Activated CD8-positive, alpha-beta T cell treated with anti-CD3 and anti-CD28 coated beads for 36 hours (primary cell): ENCODE measurements around the gene TOM1L2. TPM values are rescaled to one million over a fixed set of nuclear protein-coding genes. Genes with fewer than 3 reads are reported as not detected.

ENCODE experiments used
- ATAC-seq: fragments of 200-7000 bp; cut with Tn5 transposase; one replicate; pipeline ENCODE4 v1.10.0; 2021; ENCODE audit warnings: mild to moderate bottlenecking, moderate library complexity
- CTCF ChIA-PET: fragments of 350-600 bp; sonication (Branson Sonifier 250); formaldehyde crosslinking; loops from one replicate; lab custom pipeline; 2021; ENCODE audit warnings: antibody characterized with exemption; lab: Charles Lee
- POLR2A ChIA-PET: fragments of 350-600 bp; sonication (Branson Sonifier 250); formaldehyde crosslinking; loops from one replicate; lab custom pipeline; 2021; ENCODE audit warnings: antibody characterized with exemption; lab: Charles Lee
- DNase-seq: peaks from one replicate; pipeline ENCODE4 v3.0.0-alpha.2; 2020
- H3K27ac Mint-ChIP-seq: one replicate; pipeline ENCODE4 v1.8.0; 2021; ENCODE audit warnings: mild to moderate bottlenecking, mixed read lengths
- H3K27me3 Mint-ChIP-seq: one replicate; pipeline ENCODE4 v1.8.0; 2021; ENCODE audit warnings: mixed read lengths
- H3K36me3 Mint-ChIP-seq: one replicate; pipeline ENCODE4 v1.8.0; 2021; ENCODE audit warnings: low read depth, mixed read lengths
- H3K4me1 Mint-ChIP-seq: one replicate; pipeline ENCODE4 v1.8.0; 2021; ENCODE audit warnings: low read depth, mixed read lengths
- H3K4me3 Mint-ChIP-seq: one replicate; pipeline ENCODE4 v1.8.0; 2021; ENCODE audit warnings: mild to moderate bottlenecking, moderate library complexity, mixed read lengths
- H3K9me3 Mint-ChIP-seq: one replicate; pipeline ENCODE4 v1.8.0; 2021; ENCODE audit warnings: mixed read lengths
- intact Hi-C: fragments of 100-400 bp; cut with micrococcal nuclease; formaldehyde crosslinking; loops from one replicate; pipeline ENCODE4 v1.10.0; 2022
- total RNA-seq, 2 experiments: library from RNA; stranded (reverse); gene quantifications; one replicate each; pipeline ENCODE4 v1.2.3, GENCODE V29; 2021
- TF ChIP-seq, protein P1 (sequence below): fragments of 200-600 bp; IDR thresholded peaks from one replicate; pipeline ENCODE4 v1.8.0; 2022; ENCODE audit warnings: antibody characterized with exemption, mild to moderate bottlenecking

Gene TOM1L2
- total RNA-seq, 2 experiments from 2014 or later = 10.3 to 10.8 TPM

DNA sequence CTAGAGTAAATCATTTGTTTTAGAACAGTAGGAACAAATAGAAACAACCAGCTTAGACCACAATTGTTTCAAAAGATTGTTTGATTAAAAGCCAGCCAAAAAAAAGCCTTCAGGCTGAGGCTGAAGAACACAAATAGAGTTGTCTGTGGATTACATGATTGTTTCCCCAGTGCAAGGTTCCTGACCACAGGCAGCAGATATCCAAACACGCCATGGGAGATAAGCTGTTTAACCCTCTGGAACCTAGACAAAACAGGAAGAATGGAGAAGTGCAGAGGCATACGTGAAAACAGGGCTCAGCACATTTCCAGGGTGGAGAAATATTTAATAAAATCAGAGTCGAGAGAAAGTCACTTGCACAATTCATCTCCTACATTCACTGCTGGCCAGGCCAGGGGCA, 45.8 kb upstream of the TOM1L2 start:
- H3K9me3 Mint-ChIP-seq = no peaks in the 10 kb centered on the region
- H3K27me3 Mint-ChIP-seq = no peaks in the 10 kb centered on the region
- ATAC-seq (no peak), DNase-seq (no peak)
- peaks cover 6% of the 10 kb centered on the region for H3K4me1 Mint-ChIP-seq
- POLR2A ChIA-PET = interaction anchor here (1.4 kb wide), 1 partner anchor 9 kb away, joined by 3 read pairs; no protein-coding TSS in a partner anchor
- CTCF ChIA-PET = no interaction called here
- H3K27ac Mint-ChIP-seq = no peak overlapping the region
- TF ChIP-seq, protein P1, sequence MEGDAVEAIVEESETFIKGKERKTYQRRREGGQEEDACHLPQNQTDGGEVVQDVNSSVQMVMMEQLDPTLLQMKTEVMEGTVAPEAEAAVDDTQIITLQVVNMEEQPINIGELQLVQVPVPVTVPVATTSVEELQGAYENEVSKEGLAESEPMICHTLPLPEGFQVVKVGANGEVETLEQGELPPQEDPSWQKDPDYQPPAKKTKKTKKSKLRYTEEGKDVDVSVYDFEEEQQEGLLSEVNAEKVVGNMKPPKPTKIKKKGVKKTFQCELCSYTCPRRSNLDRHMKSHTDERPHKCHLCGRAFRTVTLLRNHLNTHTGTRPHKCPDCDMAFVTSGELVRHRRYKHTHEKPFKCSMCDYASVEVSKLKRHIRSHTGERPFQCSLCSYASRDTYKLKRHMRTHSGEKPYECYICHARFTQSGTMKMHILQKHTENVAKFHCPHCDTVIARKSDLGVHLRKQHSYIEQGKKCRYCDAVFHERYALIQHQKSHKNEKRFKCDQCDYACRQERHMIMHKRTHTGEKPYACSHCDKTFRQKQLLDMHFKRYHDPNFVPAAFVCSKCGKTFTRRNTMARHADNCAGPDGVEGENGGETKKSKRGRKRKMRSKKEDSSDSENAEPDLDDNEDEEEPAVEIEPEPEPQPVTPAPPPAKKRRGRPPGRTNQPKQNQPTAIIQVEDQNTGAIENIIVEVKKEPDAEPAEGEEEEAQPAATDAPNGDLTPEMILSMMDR = no peak
- H3K36me3 Mint-ChIP-seq = peaks cover 3% of the 10 kb centered on the region
- H3K4me3 Mint-ChIP-seq = no peak overlapping the region
- intact Hi-C loops = no loop called here

DNA sequence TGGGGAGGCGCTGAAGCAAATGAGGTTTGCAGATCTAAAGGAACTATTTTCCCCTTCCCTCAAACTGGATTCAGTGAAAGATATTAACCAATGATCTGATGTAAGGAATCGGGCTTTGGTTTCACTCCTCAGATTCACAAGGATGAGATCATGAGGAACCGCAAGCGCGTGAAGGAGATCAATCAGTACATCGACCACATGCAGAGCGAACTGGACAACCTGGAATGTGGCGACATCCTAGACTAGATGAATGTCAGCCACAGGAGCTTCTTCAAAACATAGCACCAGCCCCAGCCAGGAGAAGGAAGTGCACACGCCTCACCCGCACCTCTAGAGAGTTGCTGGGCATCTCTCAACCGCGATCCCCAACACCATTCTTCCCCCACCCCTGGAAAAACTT, 44.2 kb upstream of the TOM1L2 start:
- DNase-seq (no peak), ATAC-seq (no peak)
- POLR2A ChIA-PET = interaction anchor here (0.6 to 1.7 kb wide), 3 partner anchors 10 to 206 kb away, joined by 3 to 4 read pairs (median 4); no protein-coding TSS in a partner anchor
- H3K9me3 Mint-ChIP-seq = no peaks in the 10 kb centered on the region
- TF ChIP-seq, protein P1 = no peak
- H3K27me3 Mint-ChIP-seq = no peaks in the 10 kb centered on the region
- peaks cover 6% of the 10 kb centered on the region for H3K4me1 Mint-ChIP-seq
- peaks cover 5% of the 10 kb centered on the region for H3K36me3 Mint-ChIP-seq
- H3K27ac Mint-ChIP-seq = no peak overlapping the region
- CTCF ChIA-PET = interaction anchor here (1.0 to 2.0 kb wide), 3 partner anchors 9 to 17 kb away, joined by 3 to 5 read pairs (median 3); no protein-coding TSS in a partner anchor
- intact Hi-C loops = no loop called here
- H3K4me3 Mint-ChIP-seq = no peak overlapping the region

DNA sequence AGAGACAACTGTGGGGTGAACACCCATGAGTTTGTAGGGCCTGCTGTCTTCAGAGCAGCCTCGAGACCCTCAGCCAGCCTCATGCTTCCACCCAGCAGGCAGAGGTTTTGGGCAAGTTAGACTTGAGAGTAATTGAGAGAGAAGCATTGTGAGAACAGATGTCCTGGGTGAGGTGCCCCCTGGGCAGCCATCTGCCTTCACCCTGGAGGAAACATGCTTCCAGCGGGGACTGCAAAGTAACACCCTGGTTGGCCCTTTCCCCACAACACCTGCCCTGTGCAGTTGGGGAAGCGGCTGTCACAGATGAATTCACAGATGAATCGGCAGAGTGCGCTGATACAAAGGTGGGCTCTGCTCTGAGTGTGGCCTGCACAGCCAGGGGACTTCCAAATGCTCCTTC, 43.4 kb upstream of the TOM1L2 start:
- Mint-ChIP-seq H3K27me3 (no peaks in the 10 kb centered on the region), H3K9me3 (no peaks in the 10 kb centered on the region), H3K27ac (no peak overlapping the region), H3K4me1 (peaks cover 6% of the 10 kb centered on the region), H3K4me3 (no peak overlapping the region), H3K36me3 (peaks cover 5% of the 10 kb centered on the region)
- ATAC-seq = no peak
- TF ChIP-seq, protein P1 = no peak
- ChIA-PET POLR2A (no interaction called here), CTCF (interaction anchor here (1.0 to 2.0 kb wide), 3 partner anchors 10 to 18 kb away, joined by 3 to 5 read pairs (median 3); no protein-coding TSS in a partner anchor)
- intact Hi-C loops = no loop called here
- no peak for DNase-seq

DNA sequence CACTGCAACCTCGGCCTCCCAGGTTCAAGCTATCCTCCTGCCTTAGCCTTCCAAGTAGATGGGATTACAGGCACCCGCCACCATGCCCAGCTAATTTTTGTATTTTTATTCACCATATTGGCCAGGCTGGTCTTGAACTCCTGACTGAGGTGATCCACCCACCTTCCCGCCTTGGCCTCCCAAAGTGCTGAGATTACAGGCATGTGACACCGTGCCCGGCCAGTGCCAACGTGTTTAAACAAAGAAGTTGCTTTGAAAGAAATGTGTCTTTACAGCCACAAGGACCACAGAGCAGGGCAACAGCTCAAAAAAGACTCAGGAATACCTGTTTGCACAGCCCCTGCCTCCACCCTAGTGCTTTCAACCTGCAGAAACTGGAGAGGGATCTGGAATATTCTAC, 41.8 kb upstream of the TOM1L2 start:
- intact Hi-C loops = no loop called here
- Mint-ChIP-seq H3K9me3 (no peaks in the 10 kb centered on the region), H3K4me3 (no peak overlapping the region), H3K4me1 (peaks cover 6% of the 10 kb centered on the region), H3K27ac (no peak overlapping the region), H3K36me3 (peaks cover 7% of the 10 kb centered on the region), H3K27me3 (no peaks in the 10 kb centered on the region)
- DNase-seq (no peak), ATAC-seq (no peak)
- POLR2A ChIA-PET = interaction anchor here (1.0 to 1.4 kb wide), 2 partner anchors 15 to 19 kb away, joined by 3 to 4 read pairs; no protein-coding TSS in a partner anchor
- TF ChIP-seq, protein P1 = no peak
- CTCF ChIA-PET = no interaction called here

DNA sequence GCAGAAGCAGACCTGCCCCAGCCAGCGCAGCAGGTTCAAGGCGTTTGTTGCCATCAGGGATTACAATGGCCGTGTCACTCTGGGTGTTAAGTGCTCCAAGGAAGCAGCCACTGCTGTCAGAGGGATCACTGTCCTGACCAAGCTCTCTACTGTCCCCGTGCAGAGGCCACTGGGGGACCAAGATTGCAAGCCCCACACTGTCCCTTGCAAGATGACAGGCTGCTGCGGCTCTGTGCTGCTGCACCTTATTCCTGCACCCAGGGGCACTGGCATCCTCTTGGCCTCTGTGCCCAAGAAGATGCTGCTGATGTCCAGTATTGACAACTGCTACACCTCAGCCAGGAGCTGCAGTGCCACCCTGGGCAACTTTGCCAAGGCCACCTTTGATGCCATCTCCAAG, 39.1 kb upstream of the TOM1L2 start:
- Mint-ChIP-seq H3K4me1 (peaks cover 6% of the 10 kb centered on the region), H3K36me3 (peaks cover 5% of the 10 kb centered on the region), H3K4me3 (no peak overlapping the region), H3K9me3 (no peaks in the 10 kb centered on the region), H3K27me3 (no peaks in the 10 kb centered on the region), H3K27ac (no peak overlapping the region)
- ATAC-seq = no peak
- no peak for DNase-seq
- TF ChIP-seq, protein P1 = no peak
- ChIA-PET CTCF (no interaction called here), POLR2A (no interaction called here)
- intact Hi-C loops = no loop called here
